CD1c-positive myeloid dendritic cell (primary cell): ENCODE data around the gene MT1F.
"Not testable (repeated sequence)": the region's sequence is repeated elsewhere in the genome, so short reads cannot be mapped to it uniquely, and the experiment has no call there.

ENCODE experiments used
- DNase-seq: peaks from one replicate; pipeline ENCODE4 v3.0.0-alpha.2; 2016; ENCODE audit errors: extremely low spot score

Gene MT1F

DNA sequence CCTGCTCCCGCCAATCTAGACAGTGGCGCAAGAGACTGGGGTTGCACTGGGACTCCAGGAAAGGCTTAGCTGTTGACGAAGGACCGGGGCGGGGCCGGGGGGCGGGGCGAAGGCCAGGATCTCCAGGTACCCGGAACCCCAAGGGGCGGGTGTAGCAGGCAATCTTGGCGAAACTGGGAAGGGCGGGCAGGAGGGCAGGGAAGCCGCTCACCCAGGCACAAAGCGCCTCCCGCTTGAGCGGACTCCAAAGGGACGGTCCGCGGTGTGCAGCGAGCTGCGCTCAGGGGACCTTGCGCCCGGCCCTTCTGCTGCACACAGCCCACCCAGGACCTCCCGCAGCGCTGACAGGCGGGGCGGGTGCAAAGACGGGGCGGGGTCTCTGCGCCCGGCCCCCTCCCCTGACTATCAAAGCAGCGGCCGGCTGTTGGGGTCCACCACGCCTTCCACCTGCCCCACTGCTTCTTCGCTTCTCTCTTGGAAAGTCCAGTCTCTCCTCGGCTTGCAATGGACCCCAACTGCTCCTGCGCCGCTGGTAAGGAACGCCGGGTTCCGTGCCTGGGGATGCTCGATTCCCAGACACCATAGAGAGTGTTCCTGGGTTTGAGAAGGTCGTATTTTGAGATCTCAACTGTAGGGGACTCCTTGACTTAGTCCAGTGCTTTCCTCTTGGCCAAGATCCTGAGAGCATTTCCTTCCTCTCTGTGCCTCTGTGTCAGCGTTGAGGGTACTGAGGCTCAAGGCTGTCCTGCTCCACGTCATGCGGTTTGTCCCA is at the start of gene MT1F:
MT1F (plus strand) TSS at position 405 of the 772 bp plus-strand sequence; CDS start at position 505, 100 bp downstream.
- peak; percentile 61 for DNase-seq

DNA sequence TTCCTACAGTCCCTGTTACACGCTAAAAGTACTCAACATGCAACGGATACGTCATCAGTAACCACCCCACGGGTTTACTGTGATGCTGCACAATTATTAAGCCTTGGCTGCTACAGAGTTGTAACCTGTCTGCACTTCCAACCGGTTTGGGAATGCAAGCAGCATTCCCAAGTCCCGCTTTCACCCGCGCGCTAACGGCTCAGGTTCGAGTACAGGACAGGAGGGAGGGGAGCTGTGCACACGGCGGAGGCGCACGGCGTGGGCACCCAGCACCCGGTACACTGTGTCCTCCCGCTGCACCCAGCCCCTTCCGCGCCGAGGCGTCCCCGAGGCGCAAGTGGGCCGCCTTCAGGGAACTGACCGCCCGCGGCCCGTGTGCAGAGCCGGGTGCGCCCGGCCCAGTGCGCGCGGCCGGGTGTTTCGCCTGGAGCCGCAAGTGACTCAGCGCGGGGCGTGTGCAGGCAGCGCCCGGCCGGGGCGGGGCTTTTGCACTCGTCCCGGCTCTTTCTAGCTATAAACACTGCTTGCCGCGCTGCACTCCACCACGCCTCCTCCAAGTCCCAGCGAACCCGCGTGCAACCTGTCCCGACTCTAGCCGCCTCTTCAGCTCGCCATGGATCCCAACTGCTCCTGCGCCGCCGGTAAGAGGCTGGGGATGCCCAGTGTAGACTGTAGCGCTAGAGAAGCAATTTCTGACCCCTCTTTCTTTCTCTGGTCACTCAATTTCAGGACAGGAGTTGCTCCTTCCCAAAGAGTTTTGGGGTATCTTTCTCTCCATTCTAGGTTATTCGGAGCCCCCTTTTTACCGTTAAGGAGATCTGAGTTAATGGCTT is 49.5 kb upstream of the MT1F start, which contains the start of gene MT2A:
MT2A (plus strand) TSS at position 542 of the 833 bp plus-strand sequence; CDS start at position 614, 72 bp downstream.
- peak; percentile 98 for DNase-seq

DNA sequence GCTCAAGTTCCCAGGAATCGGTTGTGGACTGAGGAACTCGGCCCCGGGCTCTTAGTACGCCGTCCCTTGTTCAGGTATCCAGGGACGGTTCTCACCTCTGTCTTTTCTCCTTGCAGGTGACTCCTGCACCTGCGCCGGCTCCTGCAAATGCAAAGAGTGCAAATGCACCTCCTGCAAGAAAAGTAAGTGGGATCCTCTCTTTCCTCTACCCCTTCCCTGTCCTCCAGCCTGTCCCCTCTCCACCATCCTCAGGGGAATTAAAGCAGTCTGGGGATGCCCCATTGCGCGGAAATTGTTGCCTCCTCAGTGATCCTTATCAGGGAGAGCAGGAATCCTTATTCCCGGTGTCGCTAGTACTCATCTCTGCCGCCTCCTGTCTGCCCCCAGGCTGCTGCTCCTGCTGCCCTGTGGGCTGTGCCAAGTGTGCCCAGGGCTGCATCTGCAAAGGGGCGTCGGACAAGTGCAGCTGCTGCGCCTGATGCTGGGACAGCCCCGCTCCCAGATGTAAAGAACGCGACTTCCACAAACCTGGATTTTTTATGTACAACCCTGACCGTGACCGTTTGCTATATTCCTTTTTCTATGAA is 48.8 kb upstream of the MT1F start:
- no peak for DNase-seq

DNA sequence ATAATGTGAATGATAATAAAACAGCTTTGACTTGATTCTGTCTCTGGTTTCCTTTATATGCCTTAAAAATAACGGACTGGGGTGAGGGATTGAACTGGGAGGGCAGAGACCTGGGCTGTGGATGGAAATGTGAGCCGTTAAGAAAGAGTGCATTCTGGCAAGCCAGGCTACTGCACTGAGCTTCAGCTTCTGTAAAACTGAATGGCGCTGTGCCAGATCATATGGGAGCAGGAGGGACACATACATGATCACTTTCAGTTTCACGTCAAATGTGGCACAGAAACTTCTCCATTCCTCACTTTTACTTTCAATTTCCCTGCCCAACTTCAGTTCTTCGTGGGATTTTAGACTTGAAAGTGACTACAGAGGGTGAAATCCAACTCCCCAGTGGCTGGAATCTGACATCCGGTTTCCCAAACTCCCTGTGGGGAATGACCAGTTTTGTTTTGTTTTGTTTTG is 48.3 kb upstream of the MT1F start:
- DNase-seq: peak; percentile 98

DNA sequence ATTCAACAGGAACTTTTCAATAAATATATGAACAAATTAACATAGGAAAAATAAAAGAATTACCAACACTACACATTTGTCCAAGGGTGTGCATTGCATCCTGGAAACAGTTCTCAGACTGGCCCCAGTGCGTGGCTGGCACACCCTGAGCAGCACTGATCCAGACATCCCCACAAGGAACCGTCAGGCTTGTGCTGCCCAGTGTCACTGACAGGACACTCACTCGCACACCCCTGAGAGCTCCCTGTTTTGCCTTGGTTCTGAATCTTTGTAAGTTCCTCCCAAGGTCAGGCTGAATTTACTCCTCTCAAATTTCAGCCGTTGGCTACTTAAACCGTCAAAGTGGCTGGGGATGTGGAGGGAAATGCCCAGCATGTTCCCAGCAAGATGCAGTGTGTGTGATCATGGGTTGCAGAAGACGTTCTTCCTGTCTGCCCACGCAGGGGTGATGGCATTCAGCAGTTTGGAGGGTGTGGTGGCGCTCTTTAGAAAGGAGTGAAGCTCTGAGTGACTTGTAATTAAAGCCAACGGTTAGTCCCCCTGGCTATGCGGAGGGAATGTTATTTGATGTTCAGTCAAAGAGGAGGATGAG is 47.6 kb upstream of the MT1F start:
- peak; percentile 93 for DNase-seq

DNA sequence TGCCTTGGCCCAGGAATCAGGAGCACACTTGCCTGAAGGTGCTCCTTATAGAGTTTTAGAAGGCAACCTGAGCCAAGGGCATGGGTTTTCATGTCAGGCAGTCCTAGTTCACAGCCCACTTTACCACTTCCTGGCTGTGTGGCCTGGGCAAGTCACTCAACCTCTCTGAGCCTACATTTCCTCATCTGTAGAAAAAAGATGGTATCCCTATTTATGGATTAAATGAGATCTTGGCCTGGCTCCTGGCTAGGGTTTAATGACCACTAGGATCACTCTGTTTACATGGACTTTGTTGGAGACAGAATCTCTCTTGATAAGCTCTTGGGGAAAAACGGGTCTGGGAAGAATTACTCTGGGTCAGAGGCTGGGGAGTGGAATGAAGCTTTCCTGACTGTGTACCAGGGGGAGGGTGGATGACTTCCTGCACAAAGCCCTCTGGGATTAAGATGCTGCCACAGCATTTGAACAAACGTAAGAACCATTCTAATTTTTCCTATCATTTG is 47.1 kb upstream of the MT1F start:
- DNase-seq: no peak

DNA sequence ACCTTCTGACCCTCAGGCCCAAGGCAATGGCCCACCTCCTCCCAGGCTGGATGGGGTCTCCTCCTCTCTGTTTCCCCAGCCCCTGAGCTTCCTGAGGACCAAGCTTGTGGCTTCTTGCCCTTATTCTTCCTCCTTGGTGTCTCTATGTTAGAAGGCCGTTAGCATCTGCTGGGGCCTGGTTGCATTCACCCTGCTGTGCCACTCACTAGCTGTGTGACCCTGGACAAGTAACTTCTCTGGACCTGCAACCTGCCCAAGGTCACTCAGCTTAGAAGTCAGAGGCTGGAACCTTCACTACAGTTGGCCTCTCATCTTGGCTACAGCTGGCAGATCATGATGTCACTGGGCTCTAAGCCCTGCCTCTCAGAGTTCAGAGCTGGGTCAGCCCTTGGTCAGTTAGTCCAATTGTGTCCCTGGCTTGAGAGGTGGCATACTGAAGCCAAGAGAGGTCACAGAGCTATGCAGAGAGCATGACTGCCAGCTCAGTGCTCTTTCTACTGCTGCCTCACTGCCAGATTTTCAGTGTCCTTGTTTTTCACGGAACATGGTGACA is 46.4 kb upstream of the MT1F start:
- DNase-seq: no peak

DNA sequence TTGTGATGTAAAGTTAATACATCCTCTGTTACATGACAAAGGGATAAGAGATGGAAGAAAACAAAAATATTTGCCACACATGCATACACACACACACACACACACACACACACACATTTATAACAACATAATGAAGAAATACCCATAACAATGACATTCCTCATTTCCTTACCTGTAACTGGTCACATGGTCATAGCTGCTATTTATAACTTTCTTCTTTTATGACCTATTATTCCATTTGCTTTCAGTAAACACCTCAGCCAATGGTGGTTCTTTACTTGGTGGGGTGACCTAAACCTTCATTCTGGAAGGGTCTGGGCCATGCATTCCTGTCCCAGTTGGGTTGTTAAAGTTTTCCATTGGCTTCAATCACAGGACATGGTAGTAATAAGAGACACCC is 44.1 kb upstream of the MT1F start:
- no peak for DNase-seq

DNA sequence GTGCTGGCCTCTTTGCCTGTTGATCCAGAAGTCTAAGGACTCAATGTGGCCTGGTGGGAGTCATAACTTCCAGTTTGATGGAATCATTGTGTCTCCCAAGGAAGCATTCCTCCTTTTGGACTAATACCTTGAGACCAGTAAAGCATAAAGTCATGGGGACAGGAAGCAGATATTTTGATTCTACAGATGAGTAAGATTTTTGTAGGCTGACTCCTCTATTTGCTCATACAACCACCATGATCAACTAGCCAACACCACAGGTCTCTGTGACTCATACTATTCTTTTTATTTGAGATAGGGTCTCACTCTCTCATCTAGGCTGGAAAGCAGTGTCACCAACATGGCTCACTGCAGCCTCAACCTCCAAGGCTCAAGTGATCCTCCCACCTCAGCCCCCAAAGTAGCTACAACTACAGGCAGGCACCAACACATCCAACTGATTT is 43.2 kb upstream of the MT1F start:
- no peak for DNase-seq

DNA sequence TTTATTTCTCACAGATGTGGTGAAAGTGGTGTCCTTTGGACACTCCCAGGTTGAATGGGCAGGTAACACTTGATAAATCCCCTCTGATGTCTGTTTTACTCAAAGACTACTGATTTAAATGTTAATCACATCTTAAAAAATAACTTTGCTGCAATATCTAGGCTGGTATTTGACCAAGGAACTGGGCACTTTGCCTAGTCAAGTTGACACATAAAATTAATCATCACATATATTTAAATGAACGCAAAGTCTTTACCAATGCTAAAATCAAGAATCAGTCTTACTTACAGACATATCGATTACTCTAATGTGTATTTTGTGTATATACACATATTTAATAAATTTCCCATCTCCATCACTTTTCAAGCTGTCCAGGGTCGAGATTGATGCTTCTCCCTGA is 42.4 kb upstream of the MT1F start:
- DNase-seq: no peak

DNA sequence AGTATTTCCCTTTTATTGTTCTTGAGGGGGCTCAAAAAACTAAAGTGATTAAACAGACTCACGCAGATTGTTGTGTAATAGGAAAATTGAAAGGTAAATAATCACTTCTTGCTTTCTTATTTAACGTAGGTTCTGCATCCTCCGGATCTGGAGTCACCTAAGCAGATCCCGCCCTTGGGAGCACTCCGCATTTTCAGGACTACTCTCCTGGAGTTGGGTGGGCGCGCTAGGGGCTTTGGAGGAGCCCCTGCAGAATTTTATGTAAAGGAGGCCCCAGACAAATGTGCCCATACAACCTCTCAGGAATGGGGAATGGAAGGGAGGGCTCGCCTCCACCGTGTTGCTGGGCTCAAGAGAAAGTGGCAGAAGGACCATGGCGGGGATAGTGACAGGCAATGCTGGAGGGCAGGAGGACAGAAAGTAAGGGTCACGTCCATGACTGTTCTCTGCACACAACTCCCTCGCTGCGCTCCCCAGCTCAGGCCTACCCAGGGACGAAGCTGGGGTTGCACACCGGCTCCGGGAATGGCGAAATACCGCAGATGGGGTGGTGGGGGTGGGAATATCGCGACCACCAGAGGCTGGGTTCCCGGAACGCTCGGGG is 41.0 kb upstream of the MT1F start:
- DNase-seq: no peak

DNA sequence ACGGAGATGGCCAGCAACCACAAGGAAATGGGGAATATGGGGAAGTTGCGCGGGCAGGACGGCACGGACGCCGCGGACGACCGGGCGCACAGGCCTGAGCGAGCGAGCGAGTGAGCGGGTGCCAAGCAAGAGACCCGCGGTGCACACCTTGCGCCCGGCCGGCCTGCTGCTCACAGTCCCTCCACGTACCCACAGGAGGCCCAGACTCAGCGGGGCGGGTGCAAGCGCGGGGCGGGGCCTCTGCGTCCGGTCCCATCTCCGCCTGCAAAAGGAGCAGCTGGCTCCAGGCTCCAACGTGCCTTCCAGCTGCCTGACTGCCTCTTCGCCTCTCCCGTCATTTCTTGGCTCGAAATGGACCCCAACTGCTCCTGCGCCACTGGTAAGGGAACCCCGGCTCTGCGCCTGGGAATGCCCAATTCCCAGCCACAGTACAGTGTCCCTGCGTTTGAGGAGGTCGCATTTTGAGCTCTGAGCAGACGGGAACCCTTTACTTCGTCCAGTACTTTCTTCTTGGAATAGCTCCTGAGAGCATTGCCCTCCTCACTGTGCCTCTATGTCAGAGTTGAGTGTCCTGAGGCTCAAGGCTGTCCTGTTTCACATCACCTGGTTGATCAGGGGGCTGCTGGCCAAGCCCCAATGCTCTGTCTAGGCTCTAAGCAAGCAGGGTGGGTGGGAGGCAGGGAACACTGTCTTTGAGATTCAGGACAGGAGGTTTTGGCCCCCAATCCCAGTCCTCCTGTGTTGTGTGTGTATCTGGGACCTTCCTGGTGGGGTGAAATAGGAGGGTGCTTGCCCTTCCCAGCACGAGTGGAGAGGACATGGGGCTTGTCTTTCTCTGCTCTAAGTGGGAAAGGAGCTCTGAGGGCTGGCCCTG is 40.3 kb upstream of the MT1F start:
- DNase-seq: peak; percentile 39

DNA sequence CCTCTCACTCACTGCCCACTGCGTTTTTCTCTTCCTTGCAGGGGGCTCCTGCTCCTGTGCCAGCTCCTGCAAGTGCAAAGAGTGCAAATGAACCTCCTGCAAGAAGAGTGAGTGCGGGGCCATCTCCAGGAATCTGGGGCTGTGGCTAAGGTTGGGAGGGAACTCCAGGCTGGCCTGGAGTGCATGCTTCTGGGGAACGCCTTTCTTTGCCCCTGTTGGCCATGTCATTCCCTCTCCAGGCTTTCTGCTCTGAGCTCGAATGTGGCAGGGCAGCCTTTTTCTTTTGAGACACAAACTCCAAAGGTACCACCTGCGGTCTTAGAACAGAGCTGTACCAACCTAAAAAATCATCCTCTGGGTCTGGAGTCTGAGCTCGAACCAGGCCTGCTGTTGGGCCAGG is 39.6 kb upstream of the MT1F start:
- no peak for DNase-seq

DNA sequence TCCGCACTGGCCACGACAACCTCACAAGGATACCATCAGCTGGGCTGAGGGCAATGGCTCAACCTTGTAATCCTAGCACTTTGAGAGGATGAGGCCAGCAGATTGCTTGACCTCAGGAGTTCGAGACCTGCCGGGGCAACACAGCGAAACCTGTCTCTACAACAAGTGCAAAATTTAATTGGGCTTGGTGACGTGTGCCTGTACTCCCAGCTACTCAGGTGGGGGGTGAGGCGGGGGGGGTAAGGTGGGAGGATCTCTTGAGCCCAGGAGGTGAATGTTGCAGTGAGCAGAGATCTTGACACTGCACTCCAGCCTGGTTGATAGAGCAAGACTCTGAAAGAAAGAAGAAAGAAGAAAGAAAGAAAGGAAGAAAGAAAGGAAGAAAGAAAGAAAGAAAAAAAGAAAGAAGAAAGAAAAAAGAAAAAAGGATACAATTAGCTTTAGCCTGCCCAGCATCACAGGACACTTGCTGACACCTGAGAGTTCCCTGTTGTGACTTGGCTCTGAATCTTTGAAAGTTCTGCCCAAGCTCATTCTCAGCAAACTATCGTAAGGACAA is 37.3 kb upstream of the MT1F start:
- DNase-seq: no peak

DNA sequence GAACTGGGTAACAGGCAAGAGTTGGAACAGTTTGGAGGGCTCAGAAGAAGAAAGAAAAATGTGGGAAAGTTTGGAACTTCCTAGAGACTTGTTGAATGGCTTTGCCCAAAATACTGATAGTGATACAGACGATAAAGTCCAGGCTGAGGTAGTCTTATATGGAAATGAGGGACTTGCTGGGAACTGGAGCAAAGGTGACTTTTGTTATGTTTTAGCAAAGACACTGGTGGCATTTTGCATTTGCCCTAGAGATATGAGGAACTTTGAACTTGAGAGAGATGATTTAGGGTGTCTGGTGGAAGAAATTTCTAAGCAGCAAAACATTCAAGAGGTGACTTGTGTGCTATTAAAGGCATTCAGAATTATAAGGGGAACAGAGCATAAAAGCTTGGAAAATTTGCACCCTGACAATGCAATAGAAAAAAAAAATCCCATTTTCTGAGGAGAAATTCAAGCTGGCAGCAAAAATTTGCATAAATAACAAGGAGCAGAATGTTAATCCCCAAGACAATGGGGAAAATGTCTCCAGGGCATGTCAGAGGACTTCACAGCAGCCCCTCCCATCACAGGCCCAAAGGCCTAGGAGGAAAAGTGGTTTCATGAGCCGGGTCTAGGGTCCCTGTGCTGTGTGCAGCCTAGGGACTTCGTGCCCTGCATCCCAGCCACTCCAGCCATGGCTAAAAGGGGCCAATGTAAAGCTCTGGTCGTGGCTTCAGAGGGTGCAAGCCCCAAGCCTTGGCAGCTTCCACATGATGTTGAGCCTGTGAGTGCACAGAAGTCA is 35.9 kb upstream of the MT1F start:
- DNase-seq: not testable (repeated sequence)

DNA sequence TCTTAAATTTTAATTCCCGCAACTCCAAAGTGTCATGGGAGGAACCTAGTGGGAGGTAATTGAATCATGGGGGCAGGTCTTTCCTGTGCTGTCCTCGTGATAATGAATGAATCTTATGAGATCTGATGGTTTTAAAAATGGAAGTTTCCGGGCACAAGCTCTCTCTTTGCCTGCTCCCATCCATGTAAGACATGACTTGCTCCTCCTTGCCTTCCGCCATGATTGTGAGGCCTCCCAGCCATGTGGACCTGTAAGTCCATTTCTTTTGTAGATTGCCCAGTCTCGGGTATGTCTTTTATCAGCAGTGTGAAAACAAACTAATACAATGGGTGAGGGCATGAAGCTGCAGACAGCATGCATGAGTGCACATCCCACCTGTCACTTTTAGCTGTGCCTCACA is 34.6 kb upstream of the MT1F start:
- not testable (repeated sequence) for DNase-seq

DNA sequence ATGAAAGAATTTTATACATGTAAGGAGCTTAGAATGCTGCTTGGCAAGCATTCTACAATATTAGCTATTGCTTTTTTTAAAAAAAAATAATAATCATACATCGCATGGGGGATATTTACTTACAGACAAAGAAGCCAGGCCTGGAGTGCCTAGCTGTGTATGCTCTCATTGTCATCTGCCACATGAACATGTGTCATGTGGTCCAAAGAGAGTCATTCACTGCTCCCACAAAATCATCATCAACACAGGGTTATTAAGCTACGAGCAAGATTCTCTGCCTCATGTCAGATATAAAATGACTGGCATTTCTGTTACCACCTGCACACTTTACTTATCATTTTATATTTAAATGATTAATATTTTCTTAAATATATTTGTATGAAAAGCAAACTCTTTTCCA is 34.1 kb upstream of the MT1F start:
- DNase-seq: no peak

DNA sequence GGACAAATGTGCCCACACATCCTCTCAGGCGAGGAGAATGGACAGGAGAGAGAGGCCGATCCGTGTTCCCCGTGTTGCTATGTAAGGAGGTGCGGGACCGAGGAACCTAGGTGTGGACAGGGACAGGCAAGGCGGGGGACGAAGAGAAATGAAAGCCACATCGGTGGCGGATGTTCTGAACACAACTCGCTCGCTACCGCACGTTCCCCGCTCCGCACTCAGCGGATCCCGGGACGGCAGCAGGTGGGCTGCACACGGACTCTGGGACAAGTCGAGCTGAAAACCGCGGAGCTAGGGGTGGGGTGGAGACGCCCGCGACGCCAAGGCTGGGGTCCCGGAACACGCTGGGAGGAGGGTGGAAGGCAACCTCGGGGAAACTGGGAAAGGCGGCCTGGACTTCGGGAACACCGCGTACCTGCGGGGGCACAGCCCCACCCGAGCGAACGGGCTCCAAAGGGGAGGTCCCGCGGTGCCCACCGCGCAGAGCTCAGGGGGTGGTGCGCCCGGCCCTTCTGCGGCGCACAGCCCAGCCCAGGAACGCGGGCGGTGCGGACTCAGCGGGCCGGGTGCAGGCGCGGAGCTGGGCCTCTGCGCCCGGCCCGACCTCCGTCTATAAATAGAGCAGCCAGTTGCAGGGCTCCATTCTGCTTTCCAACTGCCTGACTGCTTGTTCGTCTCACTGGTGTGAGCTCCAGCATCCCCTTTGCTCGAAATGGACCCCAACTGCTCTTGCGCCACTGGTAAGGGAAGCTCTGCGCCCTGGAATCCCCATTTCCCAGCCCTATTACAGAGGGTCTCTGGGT is 32.4 kb upstream of the MT1F start, which contains the start of gene MT1E:
MT1E (plus strand) TSS at position 642 of the 803 bp plus-strand sequence; CDS start at position 713, 71 bp downstream.
- DNase-seq: peak; percentile 60
